NCI-H1092 (cell line): ENCODE results near the gene PCDHGB5.
A peak's percentile ranks its signal among the peaks of the same experiment; 100 is the strongest.
"Not testable (repeated sequence)": the region's sequence is repeated elsewhere in the genome, so short reads cannot be mapped to it uniquely, and the experiment has no call there.

Source experiments
- DNase-seq: peaks from one replicate; lab custom pipeline; 2025; lab: John Stamatoyannopoulos, UW

PCDHGB5 gene

GRCh38 chr5:141397756-141398551, at the start of gene PCDHGB5:
Gene PCDHGB5 (plus strand): TSS chr5:141397947. CDS start chr5:141398128, 181 bp downstream.
- not testable (repeated sequence) for DNase-seq

GRCh38 chr5:141349917-141350619, 47.7 kb upstream of the PCDHGB5 start, which contains the start of gene PCDHGB1:
Gene PCDHGB1 (plus strand): TSS chr5:141350099. CDS start chr5:141350261, 162 bp downstream.
- peak; percentile 3 for DNase-seq

- DNase-seq, result no peak
Measured at GRCh38 chr5:141351591-141351990, 46.2 kb upstream of the PCDHGB5 start.

GRCh38 chr5:141354900-141355469, 42.8 kb upstream of the PCDHGB5 start, which contains the start of gene PCDHGA4:
Gene PCDHGA4 (plus strand): TSS chr5:141355021. CDS start chr5:141355108, 87 bp downstream.
- no peak for DNase-seq

DNA sequence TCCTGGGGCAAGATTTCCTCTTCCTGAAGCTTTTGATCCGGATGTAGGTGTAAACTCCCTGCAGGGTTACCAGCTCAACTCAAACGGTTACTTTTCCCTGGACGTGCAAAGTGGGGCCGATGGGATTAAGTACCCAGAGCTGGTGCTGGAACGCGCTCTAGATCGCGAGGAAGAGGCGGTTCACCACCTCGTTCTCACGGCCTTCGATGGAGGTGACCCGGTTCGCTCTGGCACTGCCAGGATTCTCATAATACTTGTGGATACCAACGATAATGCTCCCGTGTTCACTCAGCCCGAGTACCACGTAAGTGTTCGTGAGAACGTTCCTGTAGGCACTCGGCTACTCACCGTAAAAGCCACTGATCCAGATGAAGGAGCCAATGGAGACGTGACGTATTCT, 42.1 kb upstream of the PCDHGB5 start:
- DNase-seq, result no peak

DNA sequence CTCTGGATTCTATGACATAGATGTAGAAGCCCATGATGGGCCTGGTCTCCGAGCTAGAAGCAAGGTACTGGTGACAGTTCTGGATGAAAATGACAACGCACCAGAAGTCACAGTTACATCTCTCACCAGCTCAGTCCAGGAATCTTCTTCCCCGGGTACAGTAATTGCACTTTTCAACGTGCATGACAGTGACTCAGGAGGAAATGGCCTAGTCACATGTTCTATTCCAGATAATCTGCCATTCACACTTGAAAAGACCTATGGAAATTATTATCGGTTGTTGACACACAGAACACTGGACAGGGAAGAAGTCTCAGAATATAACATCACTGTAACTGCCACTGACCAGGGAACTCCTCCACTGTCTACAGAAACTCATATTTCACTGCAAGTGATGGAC, 41.6 kb upstream of the PCDHGB5 start:
- DNase-seq, result no peak

- no peak for DNase-seq
Measured at GRCh38 chr5:141356950-141357349, 40.8 kb upstream of the PCDHGB5 start.

GRCh38 chr5:141359790-141360426, 37.8 kb upstream of the PCDHGB5 start, which contains the start of gene PCDHGB2:
Gene PCDHGB2 (plus strand): TSS chr5:141359994. CDS start chr5:141360136, 142 bp downstream.
- no peak for DNase-seq

DNA sequence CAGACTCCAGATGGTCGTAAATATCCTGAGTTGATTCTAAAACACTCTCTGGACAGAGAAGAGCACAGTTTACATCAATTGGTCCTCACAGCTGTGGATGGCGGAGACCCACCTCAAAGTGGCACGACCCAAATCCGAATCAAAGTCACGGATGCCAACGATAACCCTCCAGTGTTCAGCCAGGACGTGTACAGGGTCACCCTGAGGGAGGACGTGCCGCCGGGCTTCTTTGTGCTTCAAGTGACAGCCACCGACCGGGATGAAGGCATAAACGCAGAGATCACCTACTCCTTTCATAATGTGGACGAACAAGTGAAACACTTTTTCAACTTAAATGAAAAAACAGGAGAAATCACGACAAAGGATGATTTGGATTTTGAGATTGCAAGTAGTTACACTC, 37.1 kb upstream of the PCDHGB5 start:
- DNase-seq, result no peak

- no peak for DNase-seq
Measured at GRCh38 chr5:141362719-141363118, 35.0 kb upstream of the PCDHGB5 start.

GRCh38 chr5:141363952-141364660, 33.6 kb upstream of the PCDHGB5 start, which contains the start of gene PCDHGA5:
Gene PCDHGA5 (plus strand): TSS chr5:141364162. CDS start chr5:141364331, 169 bp downstream.
- no peak for DNase-seq

GRCh38 chr5:141366016-141366896, 31.5 kb upstream of the PCDHGB5 start:
- DNase-seq, result no peak

GRCh38 chr5:141369994-141370848, 27.5 kb upstream of the PCDHGB5 start, which contains the start of gene PCDHGB3:
Gene PCDHGB3 (plus strand): TSS chr5:141370242. CDS start chr5:141370395, 153 bp downstream.
- no peak for DNase-seq

DNA sequence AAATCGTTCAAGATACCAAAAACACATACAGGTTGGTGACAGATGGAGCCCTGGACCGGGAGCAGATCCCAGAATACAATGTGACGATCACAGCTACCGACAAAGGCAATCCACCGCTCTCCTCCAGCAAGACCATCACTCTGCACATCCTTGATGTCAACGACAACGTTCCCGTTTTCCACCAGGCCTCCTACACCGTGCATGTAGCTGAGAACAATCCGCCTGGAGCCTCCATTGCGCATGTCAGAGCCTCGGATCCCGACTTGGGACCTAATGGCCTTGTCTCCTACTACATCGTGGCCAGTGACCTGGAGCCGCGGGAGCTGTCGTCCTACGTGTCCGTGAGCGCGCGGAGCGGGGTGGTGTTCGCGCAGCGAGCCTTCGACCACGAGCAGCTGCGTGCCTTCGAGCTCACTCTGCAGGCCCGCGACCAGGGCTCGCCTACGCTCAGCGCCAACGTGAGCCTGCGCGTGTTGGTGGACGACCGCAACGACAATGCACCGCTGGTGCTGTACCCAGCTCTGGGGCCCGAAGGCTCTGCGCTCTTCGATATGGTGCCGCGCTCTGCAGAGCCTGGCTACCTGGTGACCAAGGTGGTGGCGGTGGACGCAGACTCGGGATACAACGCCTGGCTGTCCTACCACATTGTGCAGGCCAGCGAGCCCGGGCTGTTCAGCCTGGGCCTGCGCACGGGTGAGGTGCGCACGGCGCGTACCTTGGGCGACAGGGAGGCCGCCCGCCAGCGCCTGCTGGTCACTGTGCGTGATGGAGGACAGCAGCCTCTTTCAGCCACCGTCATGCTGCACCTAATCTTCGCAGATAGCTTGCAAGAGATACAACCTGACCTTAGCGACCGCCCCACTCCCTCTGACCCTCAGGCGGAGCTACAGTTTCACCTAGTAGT, 25.9 kb upstream of the PCDHGB5 start:
- no peak for DNase-seq

DNA sequence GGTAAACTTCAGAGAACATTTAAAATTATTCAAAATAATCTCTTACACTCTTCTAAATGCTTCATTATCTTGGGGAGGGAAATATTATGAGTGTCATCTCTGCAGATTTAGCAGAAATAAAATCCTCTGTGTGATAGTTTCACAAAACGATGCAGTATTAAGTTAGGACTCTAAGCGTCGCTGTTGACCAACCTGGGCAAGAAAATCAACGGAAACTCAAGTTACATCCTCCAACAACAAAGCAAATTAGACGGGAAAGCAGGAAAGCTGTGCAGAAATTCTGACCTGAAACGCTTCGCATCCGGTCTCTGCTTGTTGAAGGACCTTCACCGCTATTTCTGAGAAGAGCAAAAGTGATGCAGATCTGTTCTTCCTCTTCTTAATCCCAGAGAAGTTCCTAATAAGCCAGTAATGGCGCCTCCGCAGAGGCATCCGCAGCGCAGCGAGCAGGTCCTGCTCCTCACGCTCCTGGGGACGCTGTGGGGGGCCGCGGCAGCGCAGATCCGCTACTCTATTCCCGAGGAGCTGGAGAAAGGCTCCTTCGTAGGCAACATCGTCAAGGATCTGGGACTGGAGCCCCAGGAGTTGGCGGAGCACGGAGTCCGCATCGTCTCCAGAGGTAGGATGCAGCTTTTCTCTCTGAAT, 24.0 kb upstream of the PCDHGB5 start, which contains the start of gene PCDHGA6:
TSS of gene PCDHGA6 (plus strand) at position 219 of the 645 bp plus-strand sequence. CDS start at position 412, 193 bp downstream.
- no peak for DNase-seq

GRCh38 chr5:141374627-141375026, 23.1 kb upstream of the PCDHGB5 start:
- DNase-seq, result no peak

DNA sequence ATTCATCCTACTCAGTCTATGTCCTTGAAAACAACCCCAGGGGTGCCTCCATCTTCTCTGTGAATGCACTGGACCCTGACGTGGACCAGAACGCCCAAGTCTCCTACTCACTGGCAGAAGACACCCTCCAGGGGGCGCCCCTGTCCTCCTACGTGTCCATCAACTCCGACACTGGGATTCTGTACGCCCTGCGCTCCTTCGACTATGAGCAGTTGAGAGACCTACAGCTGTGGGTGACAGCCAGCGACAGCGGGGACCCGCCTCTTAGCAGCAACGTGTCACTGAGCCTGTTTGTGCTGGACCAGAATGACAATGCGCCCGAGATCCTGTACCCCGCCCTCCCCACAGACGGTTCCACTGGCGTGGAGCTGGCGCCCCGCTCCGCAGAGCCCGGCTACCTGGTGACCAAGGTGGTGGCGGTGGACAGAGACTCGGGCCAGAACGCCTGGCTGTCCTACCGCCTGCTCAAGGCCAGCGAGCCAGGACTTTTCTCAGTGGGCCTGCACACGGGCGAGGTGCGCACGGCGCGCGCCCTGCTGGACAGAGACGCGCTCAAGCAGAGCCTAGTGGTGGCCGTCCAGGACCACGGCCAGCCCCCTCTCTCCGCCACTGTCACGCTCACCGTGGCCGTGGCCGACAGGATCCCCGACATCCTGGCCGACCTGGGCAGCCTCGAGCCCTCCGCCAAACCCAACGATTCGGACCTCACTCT, 22.1 kb upstream of the PCDHGB5 start:
- not testable (repeated sequence) for DNase-seq
